HG02852 (cell line): Measurements from ENCODE around the gene WBP2.

Source experiments
- ATAC-seq: cut with Tn5 transposase; IDR thresholded peaks from one replicate; pipeline ENCODE4 v1.9.1; 2021; ENCODE audit warnings: mild to moderate bottlenecking, moderate library complexity; ENCODE audit not compliant: unreplicated experiment

WBP2 gene

GRCh38 chr17:75855310-75856061 is at the start of gene WBP2:
WBP2 (minus strand) TSS chr17:75855335; CDS start chr17:75855297, 38 bp downstream.
- peak; percentile 82 for ATAC-seq

- no peak for ATAC-seq
These were observed 47.3 kb upstream of the WBP2 start for GRCh38 chr17:75902406-75902805.

DNA sequence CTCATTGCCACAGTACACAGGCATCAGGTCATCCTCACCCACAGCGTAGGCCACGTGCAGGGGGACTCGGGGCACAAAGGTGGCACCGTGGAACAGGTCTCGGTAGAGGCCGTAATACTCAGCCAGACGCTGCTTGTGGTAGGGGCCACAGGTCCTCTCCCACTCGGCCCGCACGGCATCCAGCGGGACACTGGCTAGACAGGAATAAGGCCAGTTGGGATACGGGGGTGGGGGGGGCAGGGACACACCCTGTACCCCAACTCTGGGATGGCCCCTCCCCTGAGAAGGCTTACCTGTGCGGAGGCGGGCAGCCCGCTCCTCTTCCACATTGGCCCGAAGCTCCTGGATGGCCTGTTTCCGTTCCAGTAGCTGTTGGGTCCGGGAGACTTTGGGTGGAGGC is 46.6 kb upstream of the WBP2 start:
- ATAC-seq, result no peak

GRCh38 chr17:75900691-75901533 is 45.8 kb upstream of the WBP2 start:
- no peak for ATAC-seq

DNA sequence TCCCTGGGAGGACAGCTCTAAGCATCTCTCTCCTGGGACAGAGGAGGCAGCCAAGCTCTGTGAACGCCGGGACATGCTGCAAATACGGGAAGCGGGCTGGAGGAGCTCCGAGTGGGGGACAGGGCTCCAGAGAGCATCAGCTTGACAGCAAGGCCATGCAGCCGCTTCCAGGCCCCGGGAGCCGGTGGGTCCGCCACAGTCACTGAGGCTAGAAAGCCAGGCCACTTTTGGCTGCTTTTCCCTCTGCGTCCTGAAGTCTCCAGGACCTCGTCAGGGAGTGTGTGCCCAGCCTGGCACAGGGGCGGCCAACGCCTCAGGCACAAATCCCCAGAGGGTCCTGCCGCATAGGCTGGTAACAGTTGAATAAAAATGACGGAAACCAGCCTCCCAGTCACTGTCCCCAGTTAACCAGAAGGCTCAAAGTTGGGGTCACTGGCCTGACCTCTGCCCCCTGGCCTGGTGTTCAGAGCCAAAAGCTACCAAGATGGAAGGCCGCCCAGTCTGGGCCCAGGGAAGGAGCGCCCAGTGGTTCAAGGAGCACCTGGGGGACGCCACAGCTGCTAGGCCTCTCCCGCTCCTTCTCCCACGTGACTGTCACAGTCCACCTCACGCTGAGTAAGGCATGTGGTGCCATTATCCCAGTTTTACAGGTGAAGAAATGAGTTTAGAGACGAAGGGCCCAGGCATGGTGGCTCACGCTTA is 44.8 kb upstream of the WBP2 start:
- ATAC-seq, result no peak

DNA sequence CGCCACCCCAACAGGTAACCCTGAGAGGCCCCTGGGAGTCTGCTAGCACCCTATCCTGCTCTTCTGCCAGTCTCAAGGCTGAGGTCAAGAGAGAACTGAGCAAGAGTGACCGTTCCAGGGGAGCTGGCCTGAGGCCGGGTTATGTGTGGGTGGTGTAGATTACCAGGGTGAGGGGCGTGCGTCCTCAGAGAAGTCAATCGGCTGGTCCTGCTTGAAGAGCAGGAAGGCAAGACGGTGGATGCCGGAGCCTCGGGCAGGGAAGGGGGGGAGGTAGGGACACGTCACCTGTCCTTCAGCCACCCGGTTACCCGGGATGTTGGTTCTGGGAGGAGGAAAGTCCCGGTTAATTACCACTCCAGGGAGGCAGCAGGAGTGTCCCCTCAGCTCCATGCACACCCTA is 44.2 kb upstream of the WBP2 start:
- ATAC-seq, result no peak

DNA sequence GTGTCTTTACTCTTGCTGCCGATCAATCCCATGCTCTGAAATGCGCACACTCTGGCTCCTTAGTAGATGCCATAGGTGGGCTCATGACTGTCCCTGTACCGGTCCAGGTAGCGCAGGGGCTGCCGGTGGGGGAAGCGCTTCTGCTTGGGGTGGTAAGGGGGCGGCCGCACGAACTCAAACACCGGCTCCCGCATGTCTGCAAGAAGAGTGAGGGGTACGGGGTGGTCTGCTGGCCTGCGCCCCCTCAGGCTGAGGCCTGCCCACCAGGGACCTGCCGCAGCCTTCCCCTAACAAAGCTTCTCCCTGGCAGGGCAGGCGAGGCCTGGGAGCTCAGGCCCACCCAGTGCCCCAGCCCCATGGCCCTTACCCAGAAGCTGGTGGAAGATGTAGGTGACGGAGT is 43.7 kb upstream of the WBP2 start:
- no peak for ATAC-seq

DNA sequence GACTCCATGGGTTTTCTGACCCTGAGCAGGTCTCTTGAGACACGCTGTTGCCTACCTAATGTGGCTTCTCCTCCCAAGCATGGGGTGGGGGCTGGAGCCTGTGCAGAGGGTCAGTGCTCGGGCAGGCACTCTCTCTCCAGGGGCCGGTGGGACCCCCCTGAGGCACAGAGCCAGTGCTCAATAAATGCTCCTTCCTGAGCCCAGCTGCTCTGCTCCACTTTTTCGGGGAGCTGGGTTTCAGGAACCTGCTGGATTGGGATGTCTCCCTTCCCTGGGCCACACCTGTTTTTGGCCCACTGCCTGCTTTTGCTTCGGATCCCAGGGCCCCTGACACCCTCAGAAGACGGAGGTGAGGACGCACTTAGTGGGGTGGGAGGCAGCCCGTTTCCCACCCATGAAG is 42.9 kb upstream of the WBP2 start:
- ATAC-seq, result no peak

DNA sequence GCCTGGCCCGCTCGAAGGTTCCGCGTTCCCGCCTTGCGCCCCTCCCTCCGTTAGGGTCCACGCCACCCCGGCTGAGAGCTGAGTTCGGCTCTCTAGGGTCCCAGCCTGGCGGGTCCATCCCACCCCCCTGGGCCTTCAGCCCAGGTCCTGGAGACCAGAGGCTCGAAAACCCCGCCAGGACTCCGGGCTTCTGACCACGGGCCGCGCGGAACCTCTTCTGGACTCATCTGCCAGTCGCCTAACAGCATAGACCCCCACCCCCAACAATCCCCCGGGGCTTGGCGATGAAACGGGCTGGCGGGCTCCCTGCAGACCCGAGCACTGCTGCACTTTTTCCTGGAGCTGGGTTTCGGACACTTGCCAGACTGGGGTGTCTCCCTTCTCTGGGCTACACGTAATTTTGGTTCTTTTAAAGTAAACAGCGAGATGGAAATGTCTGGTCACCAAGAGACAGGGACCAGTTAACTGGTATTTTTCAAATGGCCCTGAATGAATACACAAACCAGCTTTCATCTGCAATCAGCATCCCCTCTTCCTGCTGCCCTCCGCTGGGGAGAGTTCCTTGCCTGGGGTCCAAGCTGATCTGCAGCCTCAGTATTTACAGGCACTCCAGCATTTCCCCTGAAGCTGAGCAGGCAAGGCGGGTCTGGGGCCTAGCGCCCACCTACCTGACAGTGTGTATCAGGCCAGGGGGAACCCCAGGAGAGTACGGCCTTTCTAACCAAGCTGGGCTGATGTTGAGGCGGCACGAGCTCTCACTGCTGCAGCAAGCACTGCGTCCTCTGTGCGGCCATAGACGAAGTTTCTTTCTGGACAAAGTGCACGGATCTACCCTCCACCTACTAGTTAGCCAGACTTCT is 42.3 kb upstream of the WBP2 start:
- no peak for ATAC-seq

- ATAC-seq, result peak; percentile 73
These were observed 41.5 kb upstream of the WBP2 start, which contains the start of gene TRIM65 for GRCh38 chr17:75896415-75897159. TRIM65 (minus strand) TSS chr17:75896951; CDS start chr17:75896937, 14 bp downstream.

- ATAC-seq, result no peak
These were observed 40.4 kb upstream of the WBP2 start for GRCh38 chr17:75895370-75896155.

GRCh38 chr17:75894049-75894733 is 39.1 kb upstream of the WBP2 start:
- no peak for ATAC-seq

GRCh38 chr17:75893305-75894048 is 38.3 kb upstream of the WBP2 start:
- ATAC-seq, result no peak

DNA sequence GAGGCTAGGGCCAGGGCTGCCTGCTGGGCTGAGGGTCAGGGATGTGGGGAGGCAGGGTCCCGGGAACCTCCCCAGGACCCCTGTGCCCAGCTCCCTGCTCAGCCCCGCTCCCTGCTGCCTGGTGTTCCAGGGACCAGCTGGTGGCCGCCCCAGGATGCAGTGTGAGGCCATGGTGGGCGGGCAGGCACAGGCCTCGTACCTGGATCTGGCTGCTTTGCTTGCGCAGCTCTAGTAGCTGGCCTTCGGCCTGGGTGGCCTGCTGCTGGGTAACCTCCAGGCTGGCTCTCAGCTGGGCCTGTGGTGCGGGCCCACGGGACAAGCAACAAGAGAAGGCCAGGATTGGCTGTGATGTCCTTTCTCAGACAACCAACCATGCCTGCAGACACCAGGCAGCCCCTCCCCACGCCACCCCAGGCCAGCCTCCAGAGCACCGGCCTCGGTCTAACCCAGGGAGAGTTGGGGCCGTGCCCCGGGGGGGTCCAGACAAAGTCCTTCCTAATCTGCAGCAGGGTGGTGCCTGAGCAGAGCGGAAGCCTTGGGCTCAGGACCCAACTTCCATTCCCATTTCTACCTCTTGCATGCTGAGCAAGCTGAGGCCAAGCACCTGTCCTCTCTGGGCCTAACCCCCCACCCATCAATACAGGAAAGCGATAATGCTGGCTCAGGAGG is 37.6 kb upstream of the WBP2 start:
- ATAC-seq, result no peak

- ATAC-seq, result no peak
These were observed 36.7 kb upstream of the WBP2 start for GRCh38 chr17:75891605-75892555.

GRCh38 chr17:75891022-75891604 is 36.0 kb upstream of the WBP2 start:
- ATAC-seq, result no peak
